GM12878 (cell line): Measurements from ENCODE around the gene TTLL8. TPM values are rescaled to one million over a fixed set of nuclear protein-coding genes. Genes with fewer than 3 reads are reported as not detected.
A peak's percentile ranks its signal among the peaks of the same experiment; 100 is the strongest.

ENCODE experiments used
- ATAC-seq: fragments of 200-7000 bp; cut with Tn5 transposase; 3 replicates; pipeline ENCODE4 v1.9.1; 2020; ENCODE audit warnings: mild to moderate bottlenecking, moderate library complexity
- BruUV-seq: library from RNA; stranded (reverse); fragments of 400-500 nt; replicated peaks from 2 replicates; lab custom pipeline; 2021; lab: Mats Ljungman, UMichigan
- CTCF ChIA-PET: fragments of 300-600 bp; sonication (Branson Sonifier 250); formaldehyde crosslinking; extraction: SDS; loops from one replicate; lab custom pipeline; 2021; ENCODE audit warnings: inconsistent platforms; lab: Yijun Ruan, JAX
- POLR2A ChIA-PET: fragments of 350-600 bp; formaldehyde crosslinking; extraction: SDS; loops from one replicate; lab custom pipeline; 2021; ENCODE audit warnings: inconsistent platforms; lab: Charles Lee
- RAD21 ChIA-PET: fragments of 300-600 bp; sonication (Branson Sonifier 250); formaldehyde crosslinking; loops from one replicate; lab custom pipeline; 2023; ENCODE audit warnings: antibody characterized with exemption; ENCODE audit not compliant: unreplicated experiment; lab: Charles Lee
- SMC1A ChIA-PET: fragments of 300-600 bp; sonication (Branson Sonifier 250); formaldehyde crosslinking; loops from one replicate; lab custom pipeline; 2023; ENCODE audit not compliant: unreplicated experiment, uncharacterized antibody; lab: Charles Lee
- DNase-seq: peaks from one replicate; pipeline ENCODE4 v3.0.0-alpha.2; 2011; ENCODE audit warnings: low read depth, low spot score
- FAIRE-seq: peaks from 3 replicates; lab custom pipeline; 2011; peaks lifted over from hg19 to GRCh38; lab: Jason Lieb, UNC
- H2AFZ ChIP-seq: 2 replicates; pipeline ENCODE4 v1.6.0; 2011; ENCODE audit warnings: low read depth, low read length, control low read depth; ENCODE audit not compliant: control insufficient read depth
- H3K27ac ChIP-seq: 2 replicates; pipeline ENCODE4 v1.5.1; 2011; ENCODE audit warnings: control low read depth; ENCODE audit not compliant: control insufficient read depth, insufficient read depth
- H3K27me3 ChIP-seq, 2 experiments: replicated peaks in 1 of 2; 2 replicates each; pipeline versions ENCODE4 v1.6.0 to v1.6.1; 2011; ENCODE audit warnings: low read length in 1 of 2; ENCODE audit not compliant: control insufficient read depth in 2 of 2, insufficient read depth in 2 of 2
- H3K36me3 ChIP-seq, 2 experiments: 2 replicates each; pipeline ENCODE4 v1.5.1; 2011; ENCODE audit warnings: low read length in 1 of 2; ENCODE audit not compliant: control insufficient read depth in 2 of 2, insufficient read depth in 2 of 2
- H3K4me1 ChIP-seq: 2 replicates; pipeline ENCODE4 v1.6.1; 2011; ENCODE audit warnings: mild to moderate bottlenecking, low read length, moderate library complexity, mixed read lengths; ENCODE audit not compliant: control insufficient read depth, insufficient read depth
- H3K4me2 ChIP-seq: 2 replicates; pipeline ENCODE4 v1.6.0; 2011; ENCODE audit warnings: control low read depth; ENCODE audit not compliant: control insufficient read depth, insufficient read depth
- H3K4me3 ChIP-seq: fragments of 200-600 bp; sonication (generic); 2 replicates; pipeline ENCODE4 v1.5.1; 2016
- H3K79me2 ChIP-seq: 2 replicates; pipeline ENCODE4 v1.6.0; 2011; ENCODE audit warnings: low read length; ENCODE audit not compliant: control insufficient read depth, insufficient read depth
- H3K9ac ChIP-seq: 2 replicates; pipeline ENCODE4 v1.8.0; 2011; ENCODE audit warnings: low read length, control low read depth, mixed read lengths; ENCODE audit not compliant: control insufficient read depth, insufficient read depth
- H3K9me3 ChIP-seq: replicated peaks from 3 replicates; pipeline ENCODE4 v1.5.1; 2011; ENCODE audit warnings: mild to moderate bottlenecking, low read length; ENCODE audit not compliant: control insufficient read depth, insufficient read depth
- H4K20me1 ChIP-seq: 2 replicates; pipeline ENCODE4 v1.6.0; 2011; ENCODE audit not compliant: control insufficient read depth, insufficient read depth
- BHLHE40 ChIP-seq, 2 experiments: fragments of 450-650 bp in 1 of 2; IDR thresholded peaks; 2 replicates each; pipeline ENCODE4 v1.6.1; 2011 to 2017; ENCODE audit warnings: low read depth in 2 of 2, borderline replicate concordance in 1 of 2, improper control_type of control experiment in 1 of 2, low read length in 1 of 2, mild to moderate bottlenecking in 1 of 2
- CBFB ChIP-seq: IDR thresholded peaks from 2 replicates; pipeline ENCODE4 v1.6.1; 2016; ENCODE audit warnings: antibody characterized with exemption, low read depth
- EGR1 ChIP-seq, 2 experiments: IDR thresholded peaks; 1 replicate in 1 of 2; 2 replicates in 1 of 2; pipeline ENCODE4 v1.6.1; 2011 to 2012; ENCODE audit warnings: low read depth in 2 of 2, low read length in 2 of 2, borderline replicate concordance in 1 of 2, mild to moderate bottlenecking in 1 of 2, moderate library complexity in 1 of 2
- MTA2 ChIP-seq: fragments of 450-650 bp; IDR thresholded peaks from 2 replicates; pipeline ENCODE4 v1.6.1; 2016; ENCODE audit warnings: low read depth, mild to moderate bottlenecking, moderate library complexity
- MTA3 ChIP-seq: IDR thresholded peaks from 2 replicates; pipeline ENCODE4 v1.6.1; 2012; ENCODE audit warnings: low read length, inconsistent platforms, borderline replicate concordance
- MYC ChIP-seq: IDR thresholded peaks from 2 replicates; pipeline ENCODE4 v1.6.1; 2011; ENCODE audit warnings: mild to moderate bottlenecking, low read length, moderate library complexity, inconsistent platforms; ENCODE audit not compliant: insufficient read depth, insufficient replicate concordance, insufficient read length, severe bottlenecking
- NR2C2 ChIP-seq: IDR thresholded peaks from 2 replicates; pipeline ENCODE4 v1.6.1; 2011; ENCODE audit warnings: borderline replicate concordance, low read depth; ENCODE audit not compliant: control insufficient read depth, insufficient read length
- SP1 ChIP-seq: IDR thresholded peaks from one replicate; pipeline ENCODE4 v1.6.1; 2011; ENCODE audit warnings: low read depth, low read length
- SPI1 ChIP-seq: IDR thresholded peaks from 2 replicates; pipeline ENCODE4 v1.6.1; 2011; ENCODE audit warnings: low read depth, mild to moderate bottlenecking, low read length, moderate library complexity, borderline replicate concordance; ENCODE audit not compliant: insufficient read depth
- SREBF1 ChIP-seq: IDR thresholded peaks from 2 replicates; pipeline ENCODE4 v1.6.1; 2012; ENCODE audit warnings: mild to moderate bottlenecking, low read length
- STAT3 ChIP-seq: IDR thresholded peaks from 2 replicates; pipeline ENCODE4 v1.6.1; 2011; ENCODE audit warnings: low read depth, low read length, improper control_type of control experiment
- TBL1XR1 ChIP-seq: IDR thresholded peaks from 2 replicates; pipeline ENCODE4 v1.6.1; 2012; ENCODE audit warnings: low read depth, low read length, improper control_type of control experiment
- WRNIP1 ChIP-seq: IDR thresholded peaks from 2 replicates; pipeline ENCODE4 v1.6.1; 2011; ENCODE audit warnings: low read depth, low read length, improper control_type of control experiment, borderline replicate concordance
- ZNF592 ChIP-seq: fragments of 450-650 bp; IDR thresholded peaks from 2 replicates; pipeline ENCODE4 v1.6.1; 2017; ENCODE audit warnings: mild to moderate bottlenecking, moderate library complexity
- WGBS: methylation state at CpG from one replicate; pipeline ENCODE4 v1.1.6; 2016; ENCODE audit warnings: low lambda C conversion rate; ENCODE audit not compliant: insufficient replicate concordance, insufficient coverage; ENCODE audit errors: missing lambda C conversion rate; 5-methylcytosine and 5-hydroxymethylcytosine counted together
- in situ Hi-C: fragments of 300-500 bp; cut with MboI; formaldehyde crosslinking; loops from 9 replicates; pipeline ENCODE4 v1.14.3; 2018; ENCODE audit warnings: mixed read lengths
- intact Hi-C: fragments of 100-400 bp; cut with micrococcal nuclease; formaldehyde crosslinking; loops from one replicate; pipeline ENCODE4 v1.14.2; 2022; ENCODE audit not compliant: unreplicated experiment
- polyA plus RNA-seq, 11 experiments: library from polyadenylated mRNA; depleted of rRNA in 4 of 11; unstranded in 6 of 11; stranded (reverse) in 5 of 11; fragments of >200 nt; fragmentation: Nextera tagmentation in 4 of 11; fragmentation: Illumina TruSeq in 1 of 11; extraction: Ambion mirVana in 4 of 11; extraction: Trizol in 1 of 11; gene quantifications; 1 replicate in 1 of 11; 2 replicates in 10 of 11; pipeline versions ENCODE4 v1.2.1 to v1.2.3, GENCODE V29; 2011 to 2016; ENCODE audit warnings: inconsistent platforms in 2 of 11, missing spikeins in 2 of 11, low read depth in 1 of 11
- total RNA-seq, 4 experiments: library from RNA; depleted of rRNA in 3 of 4; stranded (reverse); fragments of >200 nt in 3 of 4; fragmentation: Illumina TruSeq in 1 of 4; extraction: Trizol in 1 of 4; gene quantifications; 2 replicates each; pipeline versions ENCODE4 v1.2.1 to v1.2.3, GENCODE V29; 2013 to 2021
- TF ChIP-seq, protein P1 (sequence below): IDR thresholded peaks from 2 replicates; pipeline ENCODE4 v1.6.1; 2012; ENCODE audit warnings: low read depth, low read length, improper control_type of control experiment
- TF ChIP-seq, protein P2 (sequence below): IDR thresholded peaks from 2 replicates; pipeline ENCODE4 v1.6.1; 2012; ENCODE audit warnings: low read depth, low read length, improper control_type of control experiment

The TTLL8 gene
- total and polyA plus RNA-seq, 10 of the 15 experiments (the other 5 are each of a cell fraction or from before 2014, with no cell fraction given), result not detected

DNA sequence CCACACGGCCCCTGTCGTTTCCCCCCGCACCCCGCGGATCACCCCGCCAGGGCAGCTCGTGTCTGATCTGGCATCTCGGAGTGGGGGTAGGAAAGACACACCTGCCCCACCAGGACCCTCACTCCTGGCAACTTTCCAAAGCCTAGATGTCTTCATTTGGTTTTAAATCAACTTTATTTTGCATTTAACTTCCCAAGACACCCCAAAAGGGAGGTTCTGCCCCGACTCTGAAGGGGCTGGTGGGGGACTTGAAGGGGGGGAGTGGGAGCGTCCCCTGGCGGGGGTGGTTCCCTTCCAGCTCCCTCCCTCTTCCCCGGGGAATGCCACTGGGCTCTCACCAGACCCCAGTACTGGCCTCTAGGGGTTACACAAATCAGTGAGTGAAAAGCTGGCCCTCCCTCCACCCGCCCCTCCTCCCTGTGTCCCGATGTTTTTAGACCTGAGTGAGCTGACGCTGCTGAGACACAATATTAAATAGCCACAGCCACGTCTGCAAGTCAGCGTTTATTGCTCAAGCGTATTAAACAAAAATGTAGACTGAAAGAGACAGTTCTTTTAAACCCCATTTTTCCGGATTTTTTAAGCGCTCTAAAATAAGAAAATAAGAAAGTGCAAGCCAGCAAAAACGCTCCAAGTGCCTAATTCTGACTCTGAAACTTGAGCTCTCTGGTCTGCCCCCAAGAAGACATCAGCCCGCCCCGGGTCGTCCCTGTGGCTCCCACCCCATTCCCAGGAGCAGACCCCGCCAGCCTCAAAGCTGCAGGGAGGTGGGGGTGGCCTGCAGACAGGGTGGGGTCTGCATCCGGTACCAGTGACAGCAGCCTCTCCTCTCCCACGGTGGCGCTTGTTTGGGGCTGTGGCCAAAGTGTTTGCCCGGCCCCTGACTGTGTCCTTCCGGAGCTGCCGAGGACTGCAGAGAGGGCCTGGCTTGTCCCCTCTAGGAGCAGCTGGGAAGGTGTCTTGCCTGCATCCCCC lies 1.1 kb upstream of the TTLL8 start:
- no peak overlapping the region for H3K9ac ChIP-seq

More for the DNA sequence above, 1.1 kb upstream of the TTLL8 start:
- no peaks in the 10 kb centered on the region for H4K20me1 ChIP-seq
- no peaks in the 10 kb centered on the region for H3K9me3 ChIP-seq
- H3K79me2 ChIP-seq, result no peaks in the 10 kb centered on the region
- 4% methylated on average over 31 of the region's 31 CpGs for WGBS
- H3K4me2 ChIP-seq, result no peak overlapping the region
- ATAC-seq (peak; percentile 40; the same call in 2 of the 3 replicates), DNase-seq (no peak), FAIRE-seq (no peak)
- ChIA-PET POLR2A (no interaction called here), RAD21 (interaction anchor here (0.6 kb wide), 1 partner anchor 56 kb away, joined by 4 read pairs; no protein-coding TSS in a partner anchor), CTCF (no interaction called here), SMC1A (no interaction called here)
- intact Hi-C loops, result no loop called here
- H2AFZ ChIP-seq, result no peak overlapping the region
- H3K4me3 ChIP-seq, result no peak overlapping the region
- TF ChIP-seq STAT3 (no peak), EGR1 (IDR thresholded peaks at IDR 0.05; ENCODE audit: borderline replicate concordance in 1 of 2, low read depth in 2 of 2, low read length in 2 of 2) (no peak), ZNF592 (no peak), CBFB (no peak), MTA2 (no peak), SPI1 (no peak), MYC (no peak), SP1 (no peak), MTA3 (no peak), TBL1XR1 (no peak), BHLHE40 (IDR thresholded peaks at IDR 0.05; ENCODE audit: borderline replicate concordance in 1 of 2, low read depth in 2 of 2, low read length in 1 of 2) (no peak), SREBF1 (no peak), NR2C2 (no peak), WRNIP1 (no peak)
- TF ChIP-seq, protein P1, sequence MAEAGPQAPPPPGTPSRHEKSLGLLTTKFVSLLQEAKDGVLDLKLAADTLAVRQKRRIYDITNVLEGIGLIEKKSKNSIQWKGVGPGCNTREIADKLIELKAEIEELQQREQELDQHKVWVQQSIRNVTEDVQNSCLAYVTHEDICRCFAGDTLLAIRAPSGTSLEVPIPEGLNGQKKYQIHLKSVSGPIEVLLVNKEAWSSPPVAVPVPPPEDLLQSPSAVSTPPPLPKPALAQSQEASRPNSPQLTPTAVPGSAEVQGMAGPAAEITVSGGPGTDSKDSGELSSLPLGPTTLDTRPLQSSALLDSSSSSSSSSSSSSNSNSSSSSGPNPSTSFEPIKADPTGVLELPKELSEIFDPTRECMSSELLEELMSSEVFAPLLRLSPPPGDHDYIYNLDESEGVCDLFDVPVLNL, result no peak
- TF ChIP-seq, protein P2, sequence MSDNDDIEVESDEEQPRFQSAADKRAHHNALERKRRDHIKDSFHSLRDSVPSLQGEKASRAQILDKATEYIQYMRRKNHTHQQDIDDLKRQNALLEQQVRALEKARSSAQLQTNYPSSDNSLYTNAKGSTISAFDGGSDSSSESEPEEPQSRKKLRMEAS, result no peak
- 0 out of 2 replicates have a peak, but pooled peaks cover 3% of the 10 kb centered on the region for H3K4me1 ChIP-seq
- no TSS peak for BruUV-seq
- in situ Hi-C loops, result no loop called here
- no peaks in the 10 kb centered on the region; a peak in 2 of 4 replicates for H3K27me3 ChIP-seq
- H3K27ac ChIP-seq, result no peak overlapping the region
- H3K36me3 ChIP-seq, result no peaks in the 10 kb centered on the region
